Measurements from ENCODE around the gene LSM8.

Gene LSM8

DNA sequence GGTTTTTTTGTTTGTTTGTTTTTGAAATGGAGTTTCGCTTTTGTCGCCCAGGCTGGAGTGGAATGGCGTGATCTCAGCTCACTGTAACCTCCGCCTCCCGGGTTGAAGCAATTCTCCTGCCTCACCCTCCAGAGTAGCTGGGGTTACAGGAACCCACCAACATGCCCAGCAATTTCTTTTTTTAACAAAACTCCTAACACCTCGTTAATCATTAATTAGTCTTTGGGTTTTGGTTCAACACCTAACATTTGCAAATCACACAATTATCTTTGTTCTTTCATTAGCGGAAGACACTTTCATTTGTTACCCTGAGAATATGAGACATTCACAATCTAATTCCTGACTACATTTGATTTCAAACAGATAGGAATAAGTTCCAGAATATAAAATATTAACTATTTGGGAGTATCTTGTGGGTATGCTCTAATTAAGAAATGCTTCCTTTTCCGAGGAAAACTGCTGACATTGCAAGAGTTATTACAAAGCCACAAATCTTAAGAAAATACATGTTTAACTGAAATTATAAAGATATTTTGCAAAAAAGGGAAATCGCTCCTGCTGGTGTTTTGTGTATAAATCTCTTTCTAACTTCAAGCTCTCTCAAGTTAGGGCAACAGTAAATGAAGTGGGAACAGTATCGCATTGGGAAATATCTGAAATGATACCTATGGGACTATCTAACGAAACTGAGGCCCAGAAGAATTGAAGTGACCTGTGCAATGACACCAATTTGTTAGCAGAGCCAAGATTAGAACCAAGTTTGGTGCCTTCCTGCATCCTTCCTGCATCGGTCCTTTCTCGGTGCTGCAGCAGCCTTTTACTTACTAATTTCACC, 1.2 kb upstream of the LSM8 start:
- peaks cover 23% of the 10 kb centered on the region for H3K36me3 ChIP-seq (ENCODE audit: insufficient read depth, low read length)
- no peaks in the 10 kb centered on the region for H3K9me3 ChIP-seq (ENCODE audit: low read length)
- H3K27me3 ChIP-seq (ENCODE audit: insufficient read depth, low read length) = no peaks in the 10 kb centered on the region
- peak overlapping the region; percentile 57 for H2AFZ ChIP-seq (ENCODE audit: low read depth, low read length)
- H3K4me3 ChIP-seq (ENCODE audit: low read length) = peak overlapping the region; percentile 90
- H3K4me1 ChIP-seq (ENCODE audit: insufficient read depth, low read length) = peaks cover 20% of the 10 kb centered on the region

DNA sequence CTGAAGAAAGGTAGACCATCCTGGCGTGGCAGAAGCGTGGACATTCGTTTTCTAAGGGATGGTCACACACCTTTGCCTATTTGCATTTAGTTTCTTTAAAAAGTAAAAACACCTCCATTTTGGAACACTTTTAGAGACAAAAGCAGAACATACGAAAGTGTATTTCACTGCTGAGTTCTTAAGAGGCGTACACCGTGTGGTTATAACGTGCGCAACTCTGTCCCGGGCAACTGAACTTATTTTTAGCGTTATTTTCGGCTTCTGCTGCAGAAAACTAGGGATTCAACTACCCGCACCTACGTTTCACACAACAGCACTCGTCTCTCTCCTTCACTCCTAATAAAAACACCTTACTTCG, 557 bp upstream of the LSM8 start:
- H3K4me3 ChIP-seq (ENCODE audit: low read length) = peak overlapping the region; percentile 90
- H3K36me3 ChIP-seq (ENCODE audit: insufficient read depth, low read length) = peaks cover 29% of the 10 kb centered on the region
- no peaks in the 10 kb centered on the region for H3K9me3 ChIP-seq (ENCODE audit: low read length)
- no peaks in the 10 kb centered on the region for H3K27me3 ChIP-seq (ENCODE audit: insufficient read depth, low read length)
- H2AFZ ChIP-seq (ENCODE audit: low read depth, low read length) = peak overlapping the region; percentile 57
- H3K4me1 ChIP-seq (ENCODE audit: insufficient read depth, low read length) = peaks cover 20% of the 10 kb centered on the region

DNA sequence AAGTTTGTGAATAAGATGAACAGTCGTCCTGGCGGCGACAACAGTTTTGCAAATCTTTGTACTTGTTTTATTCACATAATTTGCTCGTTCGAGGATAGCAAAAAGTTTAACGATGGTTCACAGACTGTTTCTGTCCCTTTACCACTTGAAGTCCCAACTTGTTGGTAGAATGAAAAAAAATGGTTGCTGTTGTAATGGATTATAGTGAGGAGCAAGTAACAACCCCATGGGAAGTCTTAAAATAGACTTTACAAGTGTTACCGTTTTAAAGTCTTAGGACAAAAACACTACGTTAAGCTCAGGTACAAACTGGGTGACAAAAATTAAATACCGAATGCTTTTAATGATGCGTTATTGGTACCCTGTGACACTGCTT, 589 bp downstream of the LSM8 start:
- Histone ChIP-seq H3K27me3 (ENCODE audit: insufficient read depth, low read length) (no peaks in the 10 kb centered on the region), H3K9me3 (ENCODE audit: low read length) (no peaks in the 10 kb centered on the region), H3K4me1 (ENCODE audit: insufficient read depth, low read length) (peaks cover 20% of the 10 kb centered on the region), H3K36me3 (ENCODE audit: insufficient read depth, low read length) (peaks cover 40% of the 10 kb centered on the region), H3K4me3 (ENCODE audit: low read length) (peak overlapping the region; percentile 90), H2AFZ (ENCODE audit: low read depth, low read length) (peak overlapping the region; percentile 57)

DNA sequence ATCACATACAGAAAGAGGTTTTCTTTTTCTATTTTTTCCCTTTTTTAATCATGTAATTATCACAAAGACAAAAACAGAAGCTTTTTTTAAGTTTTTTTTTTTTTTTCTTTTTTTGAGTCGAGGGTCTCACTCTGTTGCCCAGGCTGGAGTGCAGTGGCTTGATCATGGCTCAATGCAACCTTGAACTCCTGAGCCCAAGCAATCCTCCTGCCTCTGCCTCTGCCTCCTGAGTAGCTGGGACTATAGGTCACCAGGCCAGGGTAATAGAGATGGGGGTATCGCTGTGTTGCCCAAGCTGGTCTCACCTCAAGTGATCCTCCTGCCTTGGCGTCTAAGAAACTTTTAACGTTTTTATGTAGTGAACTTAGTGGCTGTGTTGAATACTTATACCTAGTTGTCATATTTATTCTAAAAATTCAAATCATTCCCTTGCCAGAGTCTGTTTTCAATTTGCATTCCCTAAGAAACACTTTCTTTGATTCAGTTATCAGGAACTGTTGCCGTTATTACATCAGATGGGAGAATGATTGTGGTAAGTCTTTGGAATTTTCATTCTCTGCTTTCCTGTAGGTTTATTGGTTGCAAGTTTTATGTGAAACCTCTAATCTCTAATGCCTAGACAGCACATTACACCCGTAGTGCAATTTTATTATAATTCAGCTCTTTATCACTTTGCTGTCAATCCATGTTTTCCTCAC, 1.3 kb downstream of the LSM8 start:
- H3K27me3 ChIP-seq (ENCODE audit: insufficient read depth, low read length) = no peaks in the 10 kb centered on the region
- peaks cover 20% of the 10 kb centered on the region for H3K4me1 ChIP-seq (ENCODE audit: insufficient read depth, low read length)
- peak overlapping the region; percentile 90 for H3K4me3 ChIP-seq (ENCODE audit: low read length)
- H2AFZ ChIP-seq (ENCODE audit: low read depth, low read length) = no peak overlapping the region
- H3K9me3 ChIP-seq (ENCODE audit: low read length) = no peaks in the 10 kb centered on the region
- H3K36me3 ChIP-seq (ENCODE audit: insufficient read depth, low read length) = peaks cover 44% of the 10 kb centered on the region

DNA sequence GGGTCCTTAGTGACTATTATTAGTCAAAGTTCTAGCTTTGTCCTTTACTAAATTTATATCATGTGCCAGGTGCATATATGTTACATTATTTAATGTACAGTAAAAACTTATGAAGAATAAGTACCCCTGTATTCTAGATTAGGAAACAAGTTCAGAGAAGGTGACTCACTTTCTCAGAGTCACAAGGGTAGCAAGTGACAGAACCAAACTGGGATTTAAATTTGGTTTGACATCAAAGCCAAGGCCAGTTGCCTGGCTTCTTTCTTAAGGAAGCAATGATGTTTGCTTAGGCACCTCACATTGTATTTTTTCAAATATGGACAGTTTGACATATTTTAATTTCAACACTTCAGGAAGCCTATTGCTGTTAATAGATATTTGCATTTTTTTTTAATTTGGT, 2.5 kb downstream of the LSM8 start:
- Histone ChIP-seq H2AFZ (ENCODE audit: low read depth, low read length) (no peak overlapping the region), H3K4me1 (ENCODE audit: insufficient read depth, low read length) (peaks cover 20% of the 10 kb centered on the region), H3K27me3 (ENCODE audit: insufficient read depth, low read length) (no peaks in the 10 kb centered on the region), H3K9me3 (ENCODE audit: low read length) (no peaks in the 10 kb centered on the region), H3K4me3 (ENCODE audit: low read length) (no peak overlapping the region), H3K36me3 (ENCODE audit: insufficient read depth, low read length) (peaks cover 50% of the 10 kb centered on the region)

DNA sequence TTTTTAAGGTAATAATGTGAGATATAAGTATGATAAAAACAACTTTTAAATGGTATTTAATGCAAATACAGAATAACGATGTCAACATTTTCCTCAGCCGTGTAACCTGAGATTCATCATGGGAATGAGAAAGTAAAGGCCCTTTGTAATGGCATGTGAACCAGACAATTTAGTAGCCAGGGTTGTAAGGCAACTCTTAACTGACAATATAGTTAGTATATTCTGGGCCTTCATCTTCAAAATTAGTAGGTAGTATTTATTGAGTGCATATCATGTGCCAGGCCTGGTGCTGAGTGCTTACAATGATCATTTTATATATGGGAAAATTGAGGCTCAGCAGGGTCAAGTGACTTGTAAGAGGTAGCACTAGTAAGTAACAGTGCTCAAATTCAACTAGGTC, 10.6 kb downstream of the LSM8 start:
- no peaks in the 10 kb centered on the region for H3K4me1 ChIP-seq (ENCODE audit: insufficient read depth, low read length)
- no peaks in the 10 kb centered on the region for H3K9me3 ChIP-seq (ENCODE audit: low read length)
- H2AFZ ChIP-seq (ENCODE audit: low read depth, low read length) = no peak overlapping the region
- H3K4me3 ChIP-seq (ENCODE audit: low read length) = no peak overlapping the region
- peaks cover 22% of the 10 kb centered on the region for H3K36me3 ChIP-seq (ENCODE audit: insufficient read depth, low read length)
- H3K27me3 ChIP-seq (ENCODE audit: insufficient read depth, low read length) = no peaks in the 10 kb centered on the region

DNA sequence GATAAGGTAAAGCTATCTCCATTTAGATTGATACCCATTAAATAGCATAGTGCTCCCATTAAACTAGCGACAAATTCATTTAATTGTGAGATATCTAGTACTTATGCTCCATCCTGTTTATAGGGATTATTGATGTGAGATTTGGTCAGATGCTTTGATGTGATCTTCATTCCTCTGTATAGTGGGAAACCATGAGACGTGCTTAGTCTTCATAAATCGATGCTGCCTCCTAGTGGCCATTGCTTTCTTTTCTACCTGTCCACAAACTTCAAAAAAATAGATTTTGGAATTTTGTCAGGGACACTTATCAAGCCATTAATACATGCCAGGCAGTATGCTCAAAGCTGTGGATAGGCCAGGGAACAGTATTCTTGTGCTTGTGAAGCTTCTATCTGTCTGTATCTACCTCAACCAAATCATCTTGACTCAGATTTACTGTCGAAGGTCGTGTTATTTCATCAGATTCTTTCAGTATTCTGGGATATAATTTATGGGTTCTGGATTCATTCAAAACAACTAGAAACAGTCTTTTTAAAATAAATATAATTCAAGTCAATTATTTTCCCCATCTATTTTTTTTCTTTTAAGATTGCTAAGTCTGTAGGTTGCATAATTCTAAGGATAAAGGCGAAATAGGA, 12.0 kb downstream of the LSM8 start:
- Histone ChIP-seq H3K4me1 (ENCODE audit: insufficient read depth, low read length) (no peaks in the 10 kb centered on the region), H3K9me3 (ENCODE audit: low read length) (no peaks in the 10 kb centered on the region), H3K4me3 (ENCODE audit: low read length) (no peak overlapping the region), H3K27me3 (ENCODE audit: insufficient read depth, low read length) (no peaks in the 10 kb centered on the region), H2AFZ (ENCODE audit: low read depth, low read length) (no peak overlapping the region), H3K36me3 (ENCODE audit: insufficient read depth, low read length) (peaks cover 16% of the 10 kb centered on the region)

DNA sequence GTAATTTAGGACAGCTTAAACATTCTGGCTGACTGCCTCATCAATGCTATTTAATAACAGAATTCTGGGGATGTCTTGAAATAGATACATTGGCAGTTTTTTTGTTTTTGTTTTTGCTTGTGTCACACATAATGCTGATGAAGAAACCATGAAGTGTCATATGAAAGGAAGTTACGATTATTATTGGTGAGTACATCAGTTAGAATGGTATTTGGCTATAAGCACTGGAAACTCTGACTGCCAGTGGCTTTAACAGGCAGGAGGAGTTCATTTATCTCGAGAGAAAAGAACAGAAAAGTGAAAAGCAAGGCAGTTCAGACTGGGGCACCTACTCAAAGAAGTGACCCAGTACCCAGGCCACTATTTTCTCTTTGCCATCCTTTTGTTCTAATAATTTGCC, 18.1 kb downstream of the LSM8 start:
- Histone ChIP-seq H3K4me1 (ENCODE audit: insufficient read depth, low read length) (no peaks in the 10 kb centered on the region), H3K9me3 (ENCODE audit: low read length) (no peaks in the 10 kb centered on the region), H3K36me3 (ENCODE audit: insufficient read depth, low read length) (no peaks in the 10 kb centered on the region), H3K27me3 (ENCODE audit: insufficient read depth, low read length) (no peaks in the 10 kb centered on the region), H2AFZ (ENCODE audit: low read depth, low read length) (no peak overlapping the region), H3K4me3 (ENCODE audit: low read length) (no peak overlapping the region)

DNA sequence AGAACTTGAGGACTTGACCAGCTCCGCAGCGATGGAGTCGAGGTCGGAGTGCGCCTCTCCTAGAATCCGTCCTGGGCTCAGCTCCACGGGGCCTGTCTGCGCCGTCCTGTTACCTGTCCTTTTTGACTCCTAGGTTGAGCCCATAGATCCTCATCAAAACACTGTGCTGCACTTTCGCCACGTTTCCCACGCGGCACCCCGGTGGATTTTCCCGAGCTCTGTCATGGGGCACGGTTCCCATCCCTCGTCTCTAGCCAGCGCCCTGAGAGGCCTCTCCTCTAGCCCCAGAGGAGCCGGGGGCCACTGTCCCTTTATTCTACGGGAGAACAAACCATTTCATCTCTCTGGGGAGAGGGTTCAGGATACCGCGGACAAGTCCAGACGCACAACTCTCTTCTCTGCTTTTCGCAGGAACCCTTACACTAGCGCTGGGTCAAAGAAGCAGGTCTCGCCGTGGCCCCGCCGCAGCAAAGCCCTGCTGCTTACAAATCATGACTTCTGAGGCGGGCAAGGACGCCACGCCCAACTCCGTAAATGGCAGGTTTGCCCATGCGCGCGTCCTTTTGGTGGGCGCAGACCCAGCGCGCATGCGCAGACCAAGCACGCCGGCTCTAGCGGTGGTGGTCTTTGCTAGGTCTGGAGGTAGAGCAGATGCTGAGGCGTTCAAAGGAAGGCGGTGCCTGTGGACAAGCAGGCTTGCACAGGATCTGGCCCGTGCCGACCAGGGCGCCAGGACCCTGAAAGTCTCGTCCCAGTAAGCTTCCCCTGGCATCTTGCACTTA, 30.3 kb downstream of the LSM8 start:
- H3K4me3 ChIP-seq (ENCODE audit: low read length) = no peak overlapping the region
- no peaks in the 10 kb centered on the region for H3K36me3 ChIP-seq (ENCODE audit: insufficient read depth, low read length)
- H3K4me1 ChIP-seq (ENCODE audit: insufficient read depth, low read length) = peaks cover 6% of the 10 kb centered on the region
- H3K9me3 ChIP-seq (ENCODE audit: low read length) = no peaks in the 10 kb centered on the region
- H2AFZ ChIP-seq (ENCODE audit: low read depth, low read length) = no peak overlapping the region
- H3K27me3 ChIP-seq (ENCODE audit: insufficient read depth, low read length) = no peaks in the 10 kb centered on the region

DNA sequence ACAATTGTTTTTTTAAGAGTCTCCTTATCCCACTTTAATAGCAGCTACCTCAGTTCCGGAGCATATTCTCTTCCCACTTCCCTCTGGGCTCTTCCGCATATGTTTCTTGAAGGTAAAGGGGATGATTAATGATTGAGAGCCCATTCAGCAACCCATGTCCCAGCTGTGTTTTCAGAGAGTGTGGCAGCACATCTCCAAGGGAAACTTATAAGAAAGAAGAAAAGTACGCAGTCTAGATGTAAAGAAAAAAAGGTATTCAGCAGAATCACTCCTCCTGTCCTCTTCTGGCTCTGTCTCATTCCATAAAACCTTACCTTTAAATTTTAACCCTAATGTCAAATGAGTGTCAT, 30.8 kb downstream of the LSM8 start:
- no peak overlapping the region for H2AFZ ChIP-seq (ENCODE audit: low read depth, low read length)
- no peak overlapping the region for H3K4me3 ChIP-seq (ENCODE audit: low read length)
- no peaks in the 10 kb centered on the region for H3K36me3 ChIP-seq (ENCODE audit: insufficient read depth, low read length)
- no peaks in the 10 kb centered on the region for H3K27me3 ChIP-seq (ENCODE audit: insufficient read depth, low read length)
- H3K4me1 ChIP-seq (ENCODE audit: insufficient read depth, low read length) = peaks cover 6% of the 10 kb centered on the region
- H3K9me3 ChIP-seq (ENCODE audit: low read length) = no peaks in the 10 kb centered on the region

DNA sequence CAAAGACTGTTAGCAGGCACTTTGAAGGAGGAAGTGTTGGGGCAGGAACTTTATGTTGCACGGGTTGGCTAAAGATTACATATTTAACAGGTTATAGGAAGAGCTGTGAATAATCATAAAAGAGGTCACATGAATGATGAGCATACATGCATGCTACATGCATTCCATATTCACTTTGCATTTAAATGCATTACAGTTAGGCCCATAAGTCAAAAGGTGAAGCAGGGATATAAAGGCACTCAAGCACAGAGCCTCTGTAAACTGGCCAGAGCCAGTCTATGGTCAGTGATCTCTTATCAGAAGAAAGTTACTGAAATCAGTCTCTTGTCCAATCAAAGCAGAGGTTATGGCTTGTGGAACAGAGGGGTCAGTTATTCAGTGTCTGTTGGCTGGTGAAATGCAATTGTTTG, 33.3 kb downstream of the LSM8 start:
- Histone ChIP-seq H3K4me3 (ENCODE audit: low read length) (no peak overlapping the region), H2AFZ (ENCODE audit: low read depth, low read length) (no peak overlapping the region), H3K27me3 (ENCODE audit: insufficient read depth, low read length) (no peaks in the 10 kb centered on the region), H3K36me3 (ENCODE audit: insufficient read depth, low read length) (no peaks in the 10 kb centered on the region), H3K4me1 (ENCODE audit: insufficient read depth, low read length) (peaks cover 6% of the 10 kb centered on the region), H3K9me3 (ENCODE audit: low read length) (no peaks in the 10 kb centered on the region)

DNA sequence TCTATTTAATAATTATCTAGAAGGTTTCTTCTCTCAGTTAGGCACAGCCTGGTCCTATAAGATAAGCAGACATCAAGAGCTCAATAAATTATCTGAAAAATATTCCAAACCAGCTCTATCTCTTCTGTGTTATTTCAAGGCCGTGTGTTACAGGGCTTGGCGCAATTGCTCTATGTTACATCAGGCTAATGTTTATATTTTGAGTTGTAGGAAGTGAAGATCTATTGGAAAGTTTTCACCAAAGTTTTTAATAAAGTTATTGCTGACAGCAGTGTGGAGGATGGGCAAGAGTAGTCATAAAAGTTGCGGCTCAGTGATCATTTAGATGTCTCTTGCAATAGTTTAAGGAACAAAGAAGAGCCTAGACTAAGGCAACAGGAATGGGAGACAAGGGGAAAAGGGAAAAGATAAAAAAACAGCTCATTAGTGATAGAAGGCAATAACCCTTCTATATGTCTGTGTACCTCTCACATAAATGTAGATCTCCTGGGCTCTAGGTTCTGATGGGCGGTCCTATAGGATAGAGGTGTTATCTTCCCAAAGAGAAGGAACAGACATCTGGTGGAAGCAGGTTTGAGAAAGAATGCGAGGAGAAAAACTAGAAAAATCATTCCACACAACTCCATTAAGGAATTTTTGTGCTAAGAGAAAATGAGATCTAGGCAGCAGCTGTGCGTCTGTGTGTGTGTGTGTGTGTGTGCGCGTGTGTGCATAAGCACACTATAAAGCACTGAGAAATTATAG, 34.6 kb downstream of the LSM8 start:
- Histone ChIP-seq H3K4me3 (ENCODE audit: low read length) (no peak overlapping the region), H3K4me1 (ENCODE audit: insufficient read depth, low read length) (peaks cover 6% of the 10 kb centered on the region), H3K9me3 (ENCODE audit: low read length) (no peaks in the 10 kb centered on the region), H3K27me3 (ENCODE audit: insufficient read depth, low read length) (no peaks in the 10 kb centered on the region), H2AFZ (ENCODE audit: low read depth, low read length) (no peak overlapping the region), H3K36me3 (ENCODE audit: insufficient read depth, low read length) (no peaks in the 10 kb centered on the region)
